ENCODE measurements around the gene SPSB4.

The SPSB4 gene

GRCh38 chr3:141019244-141019643, 31.9 kb upstream of the SPSB4 start:
- no peak overlapping the region for H3K27ac ChIP-seq
- no peak for TF ChIP-seq CTCF (IDR thresholded peaks at IDR 0.05)
- no peak for TF ChIP-seq ZFX (IDR thresholded peaks at IDR 0.05; ENCODE audit: borderline replicate concordance)

GRCh38 chr3:141020143-141020830, 30.9 kb upstream of the SPSB4 start:
- TF ChIP-seq CTCF (IDR thresholded peaks at IDR 0.05) (no peak), ZFX (IDR thresholded peaks at IDR 0.05; ENCODE audit: borderline replicate concordance) (no peak)
- no peak overlapping the region for H3K27ac ChIP-seq

DNA sequence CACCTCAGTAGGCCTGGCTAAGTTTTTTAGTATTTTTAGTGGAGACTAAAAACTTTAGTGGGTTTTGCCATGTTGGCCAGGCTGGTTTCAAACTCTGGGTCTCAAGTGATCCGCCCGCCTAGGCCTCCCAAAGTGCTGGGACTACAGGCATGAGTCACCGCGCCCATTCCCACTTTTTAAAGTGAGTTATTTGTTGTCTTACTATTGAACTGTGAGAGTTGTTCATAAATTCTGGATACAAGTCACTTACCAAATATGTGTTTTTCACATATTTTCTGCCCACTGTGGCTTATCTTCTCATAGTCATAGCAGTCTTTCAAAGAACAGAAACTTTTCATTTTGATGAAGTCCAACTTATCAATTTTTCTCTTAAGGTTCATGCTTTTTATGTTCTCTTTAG, 29.9 kb upstream of the SPSB4 start:
- H3K27ac ChIP-seq, result no peak overlapping the region

DNA sequence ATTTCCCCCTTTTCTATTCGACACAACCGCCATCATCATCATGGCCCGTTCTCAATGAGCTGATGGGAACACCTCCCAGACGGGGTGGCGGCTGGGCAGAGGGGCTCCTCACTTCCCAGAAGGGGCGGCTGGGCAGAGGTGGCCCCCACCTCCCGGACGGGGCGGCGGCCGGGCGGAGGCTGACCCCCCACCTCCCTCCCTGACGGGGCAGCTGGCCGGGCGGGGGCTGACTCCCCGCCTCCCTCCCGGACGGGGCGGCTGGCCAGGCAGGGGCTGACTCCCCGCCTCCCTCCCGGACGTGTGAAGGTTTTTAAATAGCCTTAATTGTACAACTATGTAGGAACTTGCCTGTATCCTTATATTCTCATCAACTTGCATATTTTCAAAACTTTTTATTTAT, 20.9 kb upstream of the SPSB4 start:
- H3K27ac ChIP-seq, result no peak overlapping the region
- TF ChIP-seq CTCF (IDR thresholded peaks at IDR 0.05), result no peak

More for the DNA sequence above, 29.9 kb upstream of the SPSB4 start:
- TF ChIP-seq ZFX (IDR thresholded peaks at IDR 0.05; ENCODE audit: borderline replicate concordance) (no peak), CTCF (IDR thresholded peaks at IDR 0.05) (no peak)

GRCh38 chr3:141039589-141039988, 11.6 kb upstream of the SPSB4 start:
- no peak for TF ChIP-seq CTCF (IDR thresholded peaks at IDR 0.05)
- no peak for TF ChIP-seq ZFX (IDR thresholded peaks at IDR 0.05; ENCODE audit: borderline replicate concordance)
- H3K27ac ChIP-seq, result no peak overlapping the region

GRCh38 chr3:141044695-141045641, 6.2 kb upstream of the SPSB4 start:
- no peak overlapping the region for H3K27ac ChIP-seq
- no peak for TF ChIP-seq ZFX (IDR thresholded peaks at IDR 0.05; ENCODE audit: borderline replicate concordance)
- no peak for TF ChIP-seq CTCF (IDR thresholded peaks at IDR 0.05)

DNA sequence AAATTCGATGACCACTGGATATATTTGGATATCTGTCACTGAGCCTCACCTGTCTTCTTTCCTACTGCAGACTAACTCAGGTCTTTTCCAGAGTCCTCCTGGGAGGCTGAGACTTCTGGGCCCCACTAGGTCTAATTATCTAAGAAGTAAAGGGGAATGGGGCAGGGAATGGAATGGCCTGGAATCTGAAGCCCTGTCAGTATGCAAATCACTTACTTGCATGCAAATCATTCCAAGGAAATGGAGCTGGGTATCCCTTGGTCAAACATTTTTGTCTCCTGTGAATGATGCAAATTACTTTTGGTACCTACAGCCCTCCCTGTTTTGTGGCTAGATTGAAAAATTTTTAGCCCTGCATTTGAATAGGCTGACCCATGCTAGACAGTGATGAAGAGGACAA, 5.3 kb upstream of the SPSB4 start:
- TF ChIP-seq CTCF (IDR thresholded peaks at IDR 0.05) (no peak), ZFX (IDR thresholded peaks at IDR 0.05; ENCODE audit: borderline replicate concordance) (no peak)
- no peak overlapping the region for H3K27ac ChIP-seq
